Keratinocyte (primary cell): ENCODE results near the gene AP3B1. TPM values are rescaled to one million over a fixed set of nuclear protein-coding genes. Genes with fewer than 3 reads are reported as not detected.

Experiments used
- DNase-seq: peaks from one replicate; pipeline ENCODE4 v3.0.0-alpha.2; 2011; ENCODE audit warnings: low read depth, missing footprints, low spot score
- FAIRE-seq: peaks from 2 replicates; lab custom pipeline; 2011; peaks lifted over from hg19 to GRCh38; lab: Jason Lieb, UNC
- H2AFZ ChIP-seq: 2 replicates; pipeline ENCODE4 v1.6.0; 2012; ENCODE audit warnings: low read length, control low read depth, inconsistent platforms; ENCODE audit not compliant: control insufficient read depth
- H3K27ac ChIP-seq: 2 replicates; pipeline ENCODE4 v1.5.1; 2011; ENCODE audit warnings: low read length; ENCODE audit not compliant: control insufficient read depth, insufficient read depth
- H3K27me3 ChIP-seq: 3 replicates; pipeline ENCODE4 v1.6.0; 2011; ENCODE audit warnings: low read length; ENCODE audit not compliant: control insufficient read depth, insufficient read depth; ENCODE audit errors: extremely low read depth
- H3K36me3 ChIP-seq, 2 experiments: 2 replicates in 1 of 2; 3 replicates in 1 of 2; pipeline ENCODE4 v1.5.1; 2011; ENCODE audit warnings: low read length in 2 of 2, mild to moderate bottlenecking in 1 of 2; ENCODE audit not compliant: control insufficient read depth in 2 of 2, insufficient read depth in 2 of 2; ENCODE audit errors: extremely low read depth in 1 of 2
- H3K4me1 ChIP-seq: 3 replicates; pipeline ENCODE4 v1.5.1; 2011; ENCODE audit warnings: low read length; ENCODE audit not compliant: control insufficient read depth, insufficient read depth; ENCODE audit errors: extremely low read depth
- H3K4me2 ChIP-seq: 3 replicates; pipeline ENCODE4 v1.6.0; 2011; ENCODE audit warnings: low read depth, low read length; ENCODE audit not compliant: control insufficient read depth, insufficient read depth; ENCODE audit errors: extremely low read depth
- H3K4me3 ChIP-seq, 3 experiments: fragments of 200-600 bp in 1 of 3; sonication (generic) in 1 of 3; 2 replicates in 2 of 3; 3 replicates in 1 of 3; pipeline ENCODE4 v1.5.1; 2011 to 2016; ENCODE audit warnings: low read length in 3 of 3, mild to moderate bottlenecking in 3 of 3, control low read depth in 2 of 3, inconsistent platforms in 1 of 3, low read depth in 1 of 3, mixed read lengths in 1 of 3, mixed run types in 1 of 3, moderate library complexity in 1 of 3; ENCODE audit not compliant: control insufficient read depth in 2 of 3, insufficient read depth in 2 of 3; ENCODE audit errors: extremely low read depth in 1 of 3
- H3K79me2 ChIP-seq: 2 replicates; pipeline ENCODE4 v1.6.0; 2012; ENCODE audit warnings: low read length; ENCODE audit not compliant: control insufficient read depth, insufficient read depth
- H3K9ac ChIP-seq: 3 replicates; pipeline ENCODE4 v1.6.0; 2011; ENCODE audit warnings: low read length; ENCODE audit not compliant: control insufficient read depth, insufficient read depth; ENCODE audit errors: extremely low read depth
- H3K9me1 ChIP-seq: 3 replicates; pipeline ENCODE4 v1.6.0; 2011; ENCODE audit warnings: low read length; ENCODE audit not compliant: control insufficient read depth, insufficient read depth; ENCODE audit errors: extremely low read depth
- H3K9me3 ChIP-seq: 2 replicates; pipeline ENCODE4 v1.5.1; 2012; ENCODE audit warnings: low read depth, low read length; ENCODE audit not compliant: control insufficient read depth
- H4K20me1 ChIP-seq: 3 replicates; pipeline ENCODE4 v1.6.0; 2011; ENCODE audit warnings: low read length; ENCODE audit not compliant: control insufficient read depth, insufficient read depth; ENCODE audit errors: extremely low read depth
- CTCF ChIP-seq, 3 experiments: IDR thresholded peaks in 1 of 3; conservative IDR thresholded peaks in 1 of 3; optimal IDR thresholded peaks in 1 of 3; 2 replicates in 2 of 3; 3 replicates in 1 of 3; pipeline versions ENCODE3 to v1.5.1; 2011; ENCODE audit warnings: low read length in 3 of 3, mild to moderate bottlenecking in 3 of 3, moderate library complexity in 2 of 3, control low read depth in 1 of 3, inconsistent platforms in 1 of 3; ENCODE audit not compliant: insufficient read depth in 2 of 3; ENCODE audit errors: extremely low read depth in 1 of 3
- EZH2 ChIP-seq: IDR thresholded peaks from one replicate; pipeline ENCODE4 v1.6.1; 2012; ENCODE audit warnings: inconsistent platforms, mild to moderate bottlenecking, low read length, moderate library complexity
- dilution Hi-C: fragments of 300-500 bp; cut with MboI; formaldehyde crosslinking; loops from one replicate; pipeline ENCODE4 v1.7.0; 2020; ENCODE audit warnings: low sequenced_read_pairs; ENCODE audit not compliant: extremely low pct_ligation_motif_present
- polyA plus RNA-seq, 5 experiments: library from polyadenylated mRNA; depleted of rRNA in 3 of 5; stranded (reverse) in 3 of 5; stranded (forward) in 1 of 5; unstranded in 1 of 5; fragments of >200 nt; gene quantifications; 1 replicate in 1 of 5; 2 replicates in 3 of 5; 3 replicates in 1 of 5; pipeline versions ENCODE4 v1.2.1 to v1.2.3, GENCODE V29; 2011 to 2012; ENCODE audit warnings: missing spikeins in 2 of 5, low read depth in 1 of 5, low replicate concordance in 1 of 5

AP3B1 gene
- polyA plus RNA-seq, 1 donor (not counting 4 experiments of a cell fraction or from before 2014, with no cell fraction given) = 65.1 TPM

DNA sequence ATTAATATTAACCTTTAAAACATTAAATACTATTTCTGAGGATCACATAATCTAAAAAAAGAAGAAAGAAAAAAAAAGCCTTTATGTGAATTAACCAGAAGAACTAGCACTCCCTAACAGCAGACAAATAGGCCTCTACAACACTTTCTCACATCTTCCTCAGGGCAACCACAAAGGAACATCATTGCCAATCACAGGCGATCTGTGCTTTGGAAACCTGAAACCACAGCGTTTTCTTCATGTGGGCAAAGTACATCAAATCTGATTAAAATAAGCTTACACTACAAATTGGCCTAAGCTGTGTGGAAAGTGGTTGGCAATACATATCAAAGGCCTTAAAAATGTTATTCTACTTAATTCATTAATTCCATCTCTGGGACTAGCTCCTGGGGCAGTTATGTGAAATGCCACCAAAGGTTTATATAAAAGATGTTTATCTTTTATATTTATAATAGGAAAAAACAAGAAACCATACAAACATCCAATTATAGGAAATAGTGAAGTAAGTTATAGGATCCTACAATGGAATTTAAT lies 333.6 kb downstream of the AP3B1 start:
- Histone ChIP-seq H4K20me1 (no peaks in the 10 kb centered on the region), H3K9me3 (no peaks in the 10 kb centered on the region), H3K27me3 (peaks cover 38% of the 10 kb centered on the region), H3K4me1 (no peaks in the 10 kb centered on the region), H3K4me2 (no peak overlapping the region), H3K9me1 (no peaks in the 10 kb centered on the region), H2AFZ (no peak overlapping the region), H3K36me3 (no peaks in the 10 kb centered on the region), H3K4me3 (no peak overlapping the region), H3K27ac (no peak overlapping the region), H3K79me2 (no peaks in the 10 kb centered on the region), H3K9ac (no peak overlapping the region)
- TF ChIP-seq CTCF (optimal IDR thresholded peaks at IDR 0.05 in 1 of 3, IDR thresholded peaks at IDR 0.05 in 1 of 3, conservative IDR thresholded peaks at IDR 0.05 in 1 of 3; ENCODE audit: extremely low read depth in 1 of 3, insufficient read depth in 2 of 3, low read length in 3 of 3) (no peak), EZH2 (no peak)
- DNase-seq (no peak), FAIRE-seq (no peak)
- dilution Hi-C loops = no loop called here

DNA sequence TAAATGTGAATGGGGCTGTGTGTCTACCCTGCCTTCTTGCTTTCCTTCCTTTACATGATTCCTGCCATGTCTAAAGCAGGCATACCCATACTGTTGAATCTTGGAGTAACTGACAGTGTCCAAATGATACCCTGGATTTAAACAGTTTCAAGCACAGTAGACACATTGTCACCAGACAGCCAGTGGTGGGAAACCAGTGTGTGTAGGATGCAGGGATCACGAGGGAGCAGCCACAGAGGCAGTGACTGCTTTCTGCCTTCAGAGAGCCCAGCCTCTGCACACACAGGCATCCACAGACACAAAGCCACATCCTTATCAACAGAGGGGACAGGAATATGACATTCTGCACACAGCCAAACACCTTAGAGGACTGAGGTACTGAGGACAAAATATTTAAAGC lies 334.2 kb downstream of the AP3B1 start:
- no peaks in the 10 kb centered on the region for H3K9me1 ChIP-seq
- no peaks in the 10 kb centered on the region for H3K4me1 ChIP-seq
- H3K9ac ChIP-seq = no peak overlapping the region
- DNase-seq (no peak), FAIRE-seq (no peak)
- H3K79me2 ChIP-seq = no peaks in the 10 kb centered on the region
- no peak overlapping the region for H3K4me2 ChIP-seq
- H3K36me3 ChIP-seq = no peaks in the 10 kb centered on the region
- H3K27ac ChIP-seq = no peak overlapping the region
- no peaks in the 10 kb centered on the region for H4K20me1 ChIP-seq
- no peaks in the 10 kb centered on the region for H3K9me3 ChIP-seq
- no peak for TF ChIP-seq CTCF (optimal IDR thresholded peaks at IDR 0.05 in 1 of 3, IDR thresholded peaks at IDR 0.05 in 1 of 3, conservative IDR thresholded peaks at IDR 0.05 in 1 of 3; ENCODE audit: extremely low read depth in 1 of 3, insufficient read depth in 2 of 3, low read length in 3 of 3)
- TF ChIP-seq EZH2 = no peak
- peaks cover 38% of the 10 kb centered on the region for H3K27me3 ChIP-seq
- no peak overlapping the region for H2AFZ ChIP-seq
- H3K4me3 ChIP-seq = no peak overlapping the region
- dilution Hi-C loops = no loop called here
